Activated CD8-positive, alpha-beta T cell treated with anti-CD3 and anti-CD28 coated beads for 36 hours (primary cell): ENCODE measurements around the gene STK32A. TPM values are rescaled to one million over a fixed set of nuclear protein-coding genes. Genes with fewer than 3 reads are reported as not detected.

Experiments
- ATAC-seq: fragments of 200-7000 bp; cut with Tn5 transposase; one replicate; pipeline ENCODE4 v1.10.0; 2021; ENCODE audit warnings: mild to moderate bottlenecking, moderate library complexity
- CTCF ChIA-PET: fragments of 350-600 bp; sonication (Branson Sonifier 250); formaldehyde crosslinking; loops from one replicate; lab custom pipeline; 2021; ENCODE audit warnings: antibody characterized with exemption; lab: Charles Lee
- POLR2A ChIA-PET: fragments of 350-600 bp; sonication (Branson Sonifier 250); formaldehyde crosslinking; loops from one replicate; lab custom pipeline; 2021; ENCODE audit warnings: antibody characterized with exemption; lab: Charles Lee
- DNase-seq: peaks from one replicate; pipeline ENCODE4 v3.0.0-alpha.2; 2020
- H3K27ac Mint-ChIP-seq: one replicate; pipeline ENCODE4 v1.8.0; 2021; ENCODE audit warnings: mild to moderate bottlenecking, mixed read lengths
- H3K27me3 Mint-ChIP-seq: one replicate; pipeline ENCODE4 v1.8.0; 2021; ENCODE audit warnings: mixed read lengths
- H3K36me3 Mint-ChIP-seq: one replicate; pipeline ENCODE4 v1.8.0; 2021; ENCODE audit warnings: low read depth, mixed read lengths
- H3K4me1 Mint-ChIP-seq: one replicate; pipeline ENCODE4 v1.8.0; 2021; ENCODE audit warnings: low read depth, mixed read lengths
- H3K4me3 Mint-ChIP-seq: one replicate; pipeline ENCODE4 v1.8.0; 2021; ENCODE audit warnings: mild to moderate bottlenecking, moderate library complexity, mixed read lengths
- H3K9me3 Mint-ChIP-seq: one replicate; pipeline ENCODE4 v1.8.0; 2021; ENCODE audit warnings: mixed read lengths
- CTCF ChIP-seq: fragments of 200-600 bp; IDR thresholded peaks from one replicate; pipeline ENCODE4 v1.8.0; 2022; ENCODE audit warnings: antibody characterized with exemption, mild to moderate bottlenecking
- intact Hi-C: fragments of 100-400 bp; cut with micrococcal nuclease; formaldehyde crosslinking; loops from one replicate; pipeline ENCODE4 v1.10.0; 2022
- total RNA-seq, 2 experiments: library from RNA; stranded (reverse); gene quantifications; one replicate each; pipeline ENCODE4 v1.2.3, GENCODE V29; 2021

Gene STK32A
- total RNA-seq, 2 experiments from 2014 or later = not detected

GRCh38 chr5:147390654-147391225, 155.9 kb downstream of the STK32A start:
- Mint-ChIP-seq H3K9me3 (no peaks in the 10 kb centered on the region), H3K4me1 (no peaks in the 10 kb centered on the region), H3K27ac (no peak overlapping the region), H3K36me3 (no peaks in the 10 kb centered on the region), H3K27me3 (peaks cover 3% of the 10 kb centered on the region), H3K4me3 (no peak overlapping the region)
- CTCF ChIA-PET = no interaction called here
- intact Hi-C loops = no loop called here
- DNase-seq (no peak), ATAC-seq (no peak)
- POLR2A ChIA-PET = no interaction called here
- no peak for TF ChIP-seq CTCF

GRCh38 chr5:147391781-147392180, 157.0 kb downstream of the STK32A start:
- Mint-ChIP-seq H3K4me1 (no peaks in the 10 kb centered on the region), H3K27ac (no peak overlapping the region), H3K36me3 (no peaks in the 10 kb centered on the region), H3K27me3 (peaks cover 3% of the 10 kb centered on the region), H3K9me3 (no peaks in the 10 kb centered on the region), H3K4me3 (no peak overlapping the region)
- intact Hi-C loops = no loop called here
- no peak for TF ChIP-seq CTCF
- DNase-seq (no peak), ATAC-seq (no peak)
- CTCF ChIA-PET = no interaction called here
- POLR2A ChIA-PET = no interaction called here

GRCh38 chr5:147393874-147394672, 159.2 kb downstream of the STK32A start:
- POLR2A ChIA-PET = no interaction called here
- no peaks in the 10 kb centered on the region for H3K9me3 Mint-ChIP-seq
- no peaks in the 10 kb centered on the region for H3K36me3 Mint-ChIP-seq
- H3K27me3 Mint-ChIP-seq = peaks cover 3% of the 10 kb centered on the region
- no peak overlapping the region for H3K27ac Mint-ChIP-seq
- DNase-seq = no peak
- ATAC-seq = no peak
- CTCF ChIA-PET = no interaction called here
- intact Hi-C loops = no loop called here
- no peaks in the 10 kb centered on the region for H3K4me1 Mint-ChIP-seq
- TF ChIP-seq CTCF = no peak
- H3K4me3 Mint-ChIP-seq = no peak overlapping the region

GRCh38 chr5:147396070-147396823, 161.4 kb downstream of the STK32A start:
- ChIA-PET POLR2A (no interaction called here), CTCF (no interaction called here)
- Mint-ChIP-seq H3K4me1 (no peaks in the 10 kb centered on the region), H3K9me3 (no peaks in the 10 kb centered on the region), H3K36me3 (no peaks in the 10 kb centered on the region), H3K27ac (no peak overlapping the region), H3K4me3 (no peak overlapping the region), H3K27me3 (no peaks in the 10 kb centered on the region)
- DNase-seq (no peak), ATAC-seq (no peak)
- TF ChIP-seq CTCF = no peak
- intact Hi-C loops = no loop called here

- H3K27me3 Mint-ChIP-seq = no peaks in the 10 kb centered on the region
- intact Hi-C loops = no loop called here
- CTCF ChIA-PET = no interaction called here
- H3K36me3 Mint-ChIP-seq = no peaks in the 10 kb centered on the region
- TF ChIP-seq CTCF = no peak
- POLR2A ChIA-PET = no interaction called here
- ATAC-seq = no peak
- no peak for DNase-seq
- no peak overlapping the region for H3K27ac Mint-ChIP-seq
- H3K9me3 Mint-ChIP-seq = no peaks in the 10 kb centered on the region
- no peaks in the 10 kb centered on the region for H3K4me1 Mint-ChIP-seq
- no peak overlapping the region for H3K4me3 Mint-ChIP-seq
These were observed 162.8 kb downstream of the STK32A start for GRCh38 chr5:147397616-147398015.
